Spinal cord (tissue), 10 donors: ENCODE results near the gene SIMC1. TPM values are rescaled to one million over a fixed set of nuclear protein-coding genes. Genes with fewer than 3 reads are reported as not detected.

Source experiments
- DNase-seq, 6 donors: peaks; one replicate each; pipeline versions ENCODE4 v3.0.0 to v3.0.0-alpha.2; 2013 to 2015; ENCODE audit warnings: low spot score in 6 of 6, low read depth in 4 of 6
- H3K27ac ChIP-seq: one replicate; pipeline ENCODE4 v1.5.1; 2013; ENCODE audit warnings: low read depth, low read length, control low read depth
- H3K27me3 ChIP-seq: one replicate; pipeline ENCODE4 v1.6.1; 2013; ENCODE audit warnings: low read length; ENCODE audit not compliant: control insufficient read depth, insufficient read depth
- H3K36me3 ChIP-seq: one replicate; pipeline ENCODE4 v1.6.1; 2013; ENCODE audit warnings: low read length; ENCODE audit not compliant: control insufficient read depth, insufficient read depth
- H3K4me1 ChIP-seq: one replicate; pipeline ENCODE4 v1.6.1; 2013; ENCODE audit warnings: low read length; ENCODE audit not compliant: control insufficient read depth, insufficient read depth
- H3K4me3 ChIP-seq: one replicate; pipeline ENCODE4 v1.5.1; 2013; ENCODE audit warnings: low read depth, low read length, control low read depth
- H3K9me3 ChIP-seq: one replicate; pipeline ENCODE4 v1.6.1; 2013; ENCODE audit warnings: low read length; ENCODE audit not compliant: control insufficient read depth, insufficient read depth
- WGBS: methylation state at CpG from one replicate; pipeline ENCODE4 v1.1.5; 2013; ENCODE audit warnings: missing lambda C conversion rate; ENCODE audit not compliant: insufficient coverage; 5-methylcytosine and 5-hydroxymethylcytosine counted together
- polyA plus RNA-seq, 2 donors: library from polyadenylated mRNA; unstranded; fragments of 120-200 nt; gene quantifications; one replicate each; pipeline ENCODE4 v1.2.1, GENCODE V29; 2013; ENCODE audit not compliant: insufficient read length in 2 of 2
- total RNA-seq, 2 donors: library from RNA; depleted of rRNA in 1 of 2; stranded (reverse); fragments of 120-200 nt in 1 of 2; fragments of >200 nt in 1 of 2; gene quantifications; one replicate each; pipeline versions ENCODE4 v1.2.3 to v1.2.4, GENCODE V29; 2013 to 2014
- donor health status: healthy.

Gene SIMC1
- total and polyA plus RNA-seq, 4 donors: 12.7 to 29.2 (median 22.7) TPM

DNA sequence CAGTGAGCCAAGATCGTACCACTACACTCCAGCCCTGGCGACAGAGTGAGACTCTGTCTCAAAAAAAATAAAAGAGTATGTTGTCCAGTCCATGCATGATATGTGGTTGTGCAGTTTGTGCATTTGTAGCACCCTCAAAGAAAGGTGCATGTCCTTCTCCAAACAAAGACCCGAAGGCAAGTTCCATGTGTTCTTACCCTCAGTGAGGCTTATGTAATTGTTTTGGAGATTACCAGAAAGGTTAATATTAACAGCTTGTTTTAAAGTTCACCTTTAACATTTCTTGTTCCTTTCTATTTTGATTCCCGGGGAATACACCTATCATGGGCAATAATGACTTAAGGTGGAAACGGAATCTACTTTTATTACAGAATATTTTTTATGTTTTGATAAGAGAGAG, 101.1 kb downstream of the SIMC1 start:
- Histone ChIP-seq H3K27me3 (no peaks in the 10 kb centered on the region), H3K36me3 (peaks cover 12% of the 10 kb centered on the region), H3K4me3 (no peak overlapping the region), H3K27ac (no peak overlapping the region), H3K4me1 (no peaks in the 10 kb centered on the region), H3K9me3 (no peaks in the 10 kb centered on the region)
- DNase-seq: no peak
- WGBS: no CpG with 5 or more reads among the region's 5 CpGs

GRCh38 chr5:176341325-176342157, 103.3 kb downstream of the SIMC1 start:
- H3K36me3 ChIP-seq: peaks cover 16% of the 10 kb centered on the region
- no peak for DNase-seq
- 94% methylated on average over 2 of the region's 2 CpGs for whole genome bisulfite sequencing
- no peak overlapping the region for H3K4me3 ChIP-seq
- no peaks in the 10 kb centered on the region for H3K4me1 ChIP-seq
- H3K27ac ChIP-seq: no peak overlapping the region
- H3K27me3 ChIP-seq: no peaks in the 10 kb centered on the region
- H3K9me3 ChIP-seq: no peaks in the 10 kb centered on the region

- peaks cover 22% of the 10 kb centered on the region for H3K36me3 ChIP-seq
- no peak for DNase-seq
- no peaks in the 10 kb centered on the region for H3K4me1 ChIP-seq
- no peak overlapping the region for H3K4me3 ChIP-seq
- no peak overlapping the region for H3K27ac ChIP-seq
- no CpG with 5 or more reads among the region's 1 CpG for WGBS
- no peaks in the 10 kb centered on the region for H3K9me3 ChIP-seq
- H3K27me3 ChIP-seq: no peaks in the 10 kb centered on the region
Measured at GRCh38 chr5:176342158-176342483, 103.9 kb downstream of the SIMC1 start.

DNA sequence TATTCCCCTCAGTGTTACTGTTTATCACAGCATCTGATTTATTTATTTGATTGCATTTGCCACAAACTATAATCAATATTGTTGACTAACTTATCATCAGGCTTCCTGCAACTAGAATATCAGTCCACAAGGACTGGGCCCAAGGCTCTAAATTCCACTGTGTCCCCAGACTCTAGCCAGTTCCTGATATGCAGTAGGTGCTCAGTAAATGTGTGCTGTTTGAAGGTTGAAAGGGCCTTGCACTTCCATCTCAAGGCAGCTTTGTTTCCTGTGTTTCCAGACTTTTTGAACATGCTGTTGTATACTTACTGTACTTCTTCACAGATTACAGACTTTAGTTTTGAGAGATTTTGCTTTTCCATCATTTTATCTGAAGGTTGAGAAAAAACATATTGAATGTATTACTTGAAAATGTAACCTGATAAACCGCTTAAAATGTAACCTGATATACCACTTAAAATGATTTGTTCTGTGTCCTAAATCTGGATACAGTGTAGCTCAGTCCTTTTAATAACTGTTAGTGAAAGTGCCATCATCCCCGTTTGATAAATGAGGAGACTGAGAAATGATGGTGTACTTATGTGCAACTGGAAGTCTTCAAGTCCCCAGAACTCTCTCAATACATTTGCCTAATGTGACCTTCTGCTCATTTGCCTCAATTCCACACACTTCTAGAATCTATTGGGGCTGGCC, 104.7 kb downstream of the SIMC1 start:
- H3K27ac ChIP-seq: no peak overlapping the region
- no peak for DNase-seq
- no CpG with 5 or more reads among the region's 2 CpGs for WGBS
- H3K9me3 ChIP-seq: no peaks in the 10 kb centered on the region
- H3K4me1 ChIP-seq: no peaks in the 10 kb centered on the region
- peaks cover 30% of the 10 kb centered on the region for H3K36me3 ChIP-seq
- H3K27me3 ChIP-seq: no peaks in the 10 kb centered on the region
- no peak overlapping the region for H3K4me3 ChIP-seq

GRCh38 chr5:176350416-176350815, 112.2 kb downstream of the SIMC1 start:
- Histone ChIP-seq H3K9me3 (no peaks in the 10 kb centered on the region), H3K27ac (no peak overlapping the region)
- whole genome bisulfite sequencing: 100% methylated on average over 2 of the region's 8 CpGs

DNA sequence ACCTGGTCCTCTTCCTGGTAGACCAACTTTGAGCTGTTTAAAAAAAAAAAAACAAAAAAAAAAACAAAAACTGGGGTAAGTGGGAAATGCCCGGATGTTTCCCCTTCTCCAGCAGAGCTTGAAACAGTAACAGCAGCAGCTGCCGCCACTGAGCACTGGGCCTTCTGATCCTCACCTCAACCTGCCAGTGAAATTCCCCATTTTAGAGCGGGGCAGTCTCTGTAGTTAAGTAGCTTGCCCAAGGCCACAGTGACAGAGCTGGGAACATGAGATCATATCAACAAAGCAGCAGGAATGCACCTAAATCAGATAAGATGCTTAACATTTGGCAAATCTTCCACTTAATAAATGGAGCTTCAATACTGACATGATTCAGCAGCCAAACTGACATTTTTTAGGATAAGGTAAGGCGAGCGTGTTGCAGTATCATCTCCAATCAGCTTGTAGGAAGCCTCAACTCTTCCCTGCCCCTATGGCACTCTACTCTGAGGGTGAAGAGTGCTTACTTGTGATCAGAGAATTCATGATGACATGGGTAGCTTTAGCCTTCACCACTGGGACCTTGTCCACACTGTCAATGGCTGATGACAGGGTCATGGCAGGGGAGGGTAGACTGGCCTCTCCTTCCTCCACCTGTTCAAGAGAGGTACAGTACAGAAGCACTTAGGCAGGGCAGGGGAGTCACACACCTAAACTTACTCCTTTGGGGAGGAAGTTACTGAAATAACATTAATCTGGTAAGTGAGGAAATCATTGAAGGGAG, 114.1 kb downstream of the SIMC1 start:
- no peak overlapping the region for H3K27ac ChIP-seq
- H3K36me3 ChIP-seq: peaks cover 62% of the 10 kb centered on the region
- no peaks in the 10 kb centered on the region for H3K9me3 ChIP-seq
- WGBS: 89% methylated on average over 3 of the region's 5 CpGs
- H3K27me3 ChIP-seq: no peaks in the 10 kb centered on the region
- H3K4me1 ChIP-seq: no peaks in the 10 kb centered on the region
- no peak overlapping the region for H3K4me3 ChIP-seq
- DNase-seq: no peak

More at GRCh38 chr5:176350416-176350815, 112.2 kb downstream of the SIMC1 start:
- no peak overlapping the region for H3K4me3 ChIP-seq
- H3K4me1 ChIP-seq: no peaks in the 10 kb centered on the region
- H3K27me3 ChIP-seq: no peaks in the 10 kb centered on the region
- no peak for DNase-seq
- H3K36me3 ChIP-seq: peaks cover 63% of the 10 kb centered on the region

DNA sequence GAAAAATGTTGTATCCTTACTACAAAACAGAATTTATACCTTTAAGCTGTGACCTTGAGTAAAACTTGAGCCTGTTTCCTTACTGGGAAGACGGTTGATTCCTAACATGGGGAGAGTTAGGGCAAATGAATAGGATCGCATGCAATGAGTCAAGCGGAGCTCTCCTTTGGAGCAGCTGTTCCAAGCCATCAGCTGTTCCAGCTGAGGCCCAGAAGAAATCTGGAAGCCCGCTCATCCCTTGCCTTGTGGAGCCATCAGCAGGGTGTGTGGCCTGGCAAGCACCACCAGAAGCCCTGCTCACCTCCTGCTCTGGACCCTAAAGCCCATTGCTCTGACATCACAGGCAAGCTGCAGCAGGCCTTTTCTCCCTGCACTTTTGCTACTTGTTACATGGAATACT, 115.3 kb downstream of the SIMC1 start:
- Histone ChIP-seq H3K4me1 (no peaks in the 10 kb centered on the region), H3K9me3 (no peaks in the 10 kb centered on the region), H3K27me3 (no peaks in the 10 kb centered on the region), H3K36me3 (peaks cover 56% of the 10 kb centered on the region), H3K4me3 (no peak overlapping the region), H3K27ac (no peak overlapping the region)
- no peak for DNase-seq
- 77% methylated on average over 4 of the region's 4 CpGs for WGBS

- WGBS: 82% methylated on average over 15 of the region's 16 CpGs
- no peak for DNase-seq
Measured at GRCh38 chr5:176355400-176356178, 117.4 kb downstream of the SIMC1 start.

DNA sequence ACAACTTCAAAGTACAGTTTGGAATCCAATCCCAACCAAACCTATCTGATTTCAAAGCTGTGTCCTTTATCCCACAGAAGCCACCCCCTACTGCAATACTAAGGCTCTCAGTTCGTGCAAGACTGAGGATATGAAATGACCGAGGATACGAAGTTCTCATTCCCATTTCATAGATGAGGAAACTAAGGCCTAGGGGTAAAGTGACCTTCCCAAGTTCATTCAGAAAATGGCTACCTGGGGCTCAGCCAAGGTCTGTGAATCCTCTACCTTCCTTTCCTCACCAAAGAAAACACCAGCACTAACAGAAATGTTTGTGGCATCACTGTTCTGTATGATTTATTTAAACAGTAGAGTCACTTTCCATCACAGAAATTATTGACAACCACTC, 117.9 kb downstream of the SIMC1 start:
- H3K27ac ChIP-seq: no peak overlapping the region
- H3K9me3 ChIP-seq: no peaks in the 10 kb centered on the region
- H3K4me3 ChIP-seq: no peak overlapping the region
- peaks cover 9% of the 10 kb centered on the region for H3K4me1 ChIP-seq
- WGBS: no CpG with 5 or more reads among the region's 3 CpGs
- H3K36me3 ChIP-seq: peaks cover 38% of the 10 kb centered on the region
- DNase-seq: no peak
- no peaks in the 10 kb centered on the region for H3K27me3 ChIP-seq

More at GRCh38 chr5:176355400-176356178, 117.4 kb downstream of the SIMC1 start:
- H3K4me1 ChIP-seq: peaks cover 8% of the 10 kb centered on the region
- H3K27ac ChIP-seq: no peak overlapping the region
- no peaks in the 10 kb centered on the region for H3K27me3 ChIP-seq
- H3K36me3 ChIP-seq: peaks cover 44% of the 10 kb centered on the region
- H3K9me3 ChIP-seq: no peaks in the 10 kb centered on the region
- no peak overlapping the region for H3K4me3 ChIP-seq
